Endothelial cell of umbilical vein (primary cell): ENCODE results near the gene MRGPRD. TPM values are rescaled to one million over a fixed set of nuclear protein-coding genes. Genes with fewer than 3 reads are reported as not detected.

Source experiments
- BruUV-seq: library from RNA; stranded (reverse); fragments of 400-500 nt; replicated peaks from 2 replicates; lab custom pipeline; 2021; lab: Mats Ljungman, UMichigan
- CTCF ChIA-PET: fragments of 300-600, 350-600 bp; sonication (Branson Sonifier 250); formaldehyde crosslinking; loops from one replicate; lab custom pipeline; 2021; ENCODE audit warnings: antibody characterized with exemption, inconsistent platforms; lab: Charles Lee
- POLR2A ChIA-PET: fragments of 300-600, 350-600 bp; sonication (Branson Sonifier 250); formaldehyde crosslinking; loops from one replicate; lab custom pipeline; 2021; ENCODE audit warnings: antibody characterized with exemption, inconsistent platforms; lab: Charles Lee
- DNase-seq: peaks from one replicate; pipeline ENCODE4 v3.0.0-alpha.2; 2011; ENCODE audit warnings: low read depth, low spot score
- FAIRE-seq: peaks from 2 replicates; lab custom pipeline; 2011; peaks lifted over from hg19 to GRCh38; lab: Jason Lieb, UNC
- H2AFZ ChIP-seq: 2 replicates; pipeline ENCODE4 v1.6.0; 2012; ENCODE audit warnings: low read depth, low read length, control low read depth, inconsistent platforms
- H3K27ac ChIP-seq: 2 replicates; pipeline ENCODE4 v1.5.1; 2011; ENCODE audit warnings: low read depth, mild to moderate bottlenecking, control low read depth, low read length, moderate library complexity; ENCODE audit not compliant: insufficient read depth
- H3K27me3 ChIP-seq, 2 experiments: 2 replicates each; pipeline versions ENCODE4 v1.6.0 to v1.6.1; 2011; ENCODE audit warnings: low read length in 2 of 2, mixed read lengths in 1 of 2; ENCODE audit not compliant: control insufficient read depth in 2 of 2, insufficient read depth in 2 of 2
- H3K36me3 ChIP-seq, 2 experiments: 2 replicates in 1 of 2; 3 replicates in 1 of 2; pipeline ENCODE4 v1.5.1; 2011; ENCODE audit warnings: low read length in 2 of 2, mild to moderate bottlenecking in 1 of 2, moderate library complexity in 1 of 2; ENCODE audit not compliant: control insufficient read depth in 2 of 2, insufficient read depth in 2 of 2; ENCODE audit errors: extremely low read depth in 1 of 2
- H3K4me1 ChIP-seq: 3 replicates; pipeline ENCODE4 v1.5.1; 2011; ENCODE audit warnings: mild to moderate bottlenecking, low read length; ENCODE audit not compliant: control insufficient read depth, insufficient read depth; ENCODE audit errors: extremely low read depth
- H3K4me2 ChIP-seq: 2 replicates; pipeline ENCODE4 v1.6.1; 2011; ENCODE audit warnings: low read length, control low read depth, mixed read lengths; ENCODE audit not compliant: insufficient read depth
- H3K4me3 ChIP-seq, 3 experiments: fragments of 200-600 bp in 1 of 3; sonication (generic), shearing (Covaris generic) in 1 of 3; replicated peaks in 1 of 3; 2 replicates each; pipeline ENCODE4 v1.5.1; 2011 to 2016; ENCODE audit warnings: control low read depth in 3 of 3, low read length in 3 of 3, mild to moderate bottlenecking in 2 of 3, inconsistent platforms in 1 of 3, low read depth in 1 of 3, moderate library complexity in 1 of 3; ENCODE audit not compliant: insufficient read depth in 1 of 3
- H3K79me2 ChIP-seq: 2 replicates; pipeline ENCODE4 v1.6.0; 2012; ENCODE audit warnings: low read length, inconsistent platforms; ENCODE audit not compliant: control insufficient read depth, insufficient read depth
- H3K9ac ChIP-seq: replicated peaks from 2 replicates; pipeline ENCODE3; 2011; ENCODE audit warnings: low read length, control low read depth; ENCODE audit not compliant: insufficient read depth; ENCODE audit errors: extremely low read depth
- H3K9me1 ChIP-seq: replicated peaks from 3 replicates; pipeline ENCODE4 v1.6.0; 2011; ENCODE audit warnings: mild to moderate bottlenecking, low read length; ENCODE audit not compliant: control insufficient read depth, insufficient read depth; ENCODE audit errors: extremely low read depth
- H3K9me3 ChIP-seq: replicated peaks from 2 replicates; pipeline ENCODE4 v1.5.1; 2012; ENCODE audit warnings: low read length, inconsistent platforms; ENCODE audit not compliant: control insufficient read depth, insufficient read depth
- H4K20me1 ChIP-seq: replicated peaks from 2 replicates; pipeline ENCODE3; 2011; ENCODE audit warnings: mild to moderate bottlenecking, low read length; ENCODE audit not compliant: control insufficient read depth, insufficient read depth; ENCODE audit errors: extremely low read depth
- CTCF ChIP-seq, 2 donors: IDR thresholded peaks; 1 replicate in 1 of 2; 2 replicates in 1 of 2; pipeline ENCODE4 v1.5.1; 2011; ENCODE audit warnings: low read length in 2 of 2, mild to moderate bottlenecking in 2 of 2, moderate library complexity in 2 of 2, control low read depth in 1 of 2, inconsistent platforms in 1 of 2, low read depth in 1 of 2; ENCODE audit not compliant: insufficient read depth in 1 of 2; ENCODE audit errors: extremely low read depth in 1 of 2
- EZH2 ChIP-seq: IDR thresholded peaks from 2 replicates; pipeline ENCODE4 v1.6.1; 2012; ENCODE audit warnings: borderline replicate concordance, low read depth, mild to moderate bottlenecking, moderate library complexity, low read length, inconsistent platforms; ENCODE audit not compliant: severe bottlenecking
- FOS ChIP-seq: IDR thresholded peaks from 2 replicates; pipeline ENCODE4 v1.6.1; 2011; ENCODE audit warnings: mild to moderate bottlenecking, low read length, moderate library complexity, borderline replicate concordance; ENCODE audit not compliant: insufficient read depth
- GATA2 ChIP-seq: IDR thresholded peaks from 2 replicates; pipeline ENCODE4 v1.7.0; 2011; ENCODE audit warnings: low read depth, mild to moderate bottlenecking, moderate library complexity, mixed read lengths, low read length; ENCODE audit not compliant: insufficient read length, insufficient read depth
- JUN ChIP-seq: IDR thresholded peaks from 2 replicates; pipeline ENCODE4 v1.6.1; 2011; ENCODE audit warnings: borderline replicate concordance, low read depth; ENCODE audit not compliant: insufficient read length, insufficient read depth
- MAX ChIP-seq: IDR thresholded peaks from 2 replicates; pipeline ENCODE4 v1.6.1; 2011; ENCODE audit not compliant: insufficient read depth, insufficient read length
- MYC ChIP-seq: IDR thresholded peaks from one replicate; pipeline ENCODE4 v1.6.1; 2011; ENCODE audit warnings: mild to moderate bottlenecking, low read depth, low read length
- POLR2A ChIP-seq: IDR thresholded peaks from 2 replicates; pipeline ENCODE4 v1.6.1; 2012; ENCODE audit warnings: low read depth, mild to moderate bottlenecking, control low read depth, low read length
- POLR2AphosphoS5 ChIP-seq: IDR thresholded peaks from 2 replicates; pipeline ENCODE4 v1.6.1; 2012; ENCODE audit warnings: low read depth, mild to moderate bottlenecking, control low read depth, low read length, moderate library complexity; ENCODE audit not compliant: insufficient read depth
- dilution Hi-C: fragments of 300-500 bp; cut with MboI; formaldehyde crosslinking; loops from one replicate; pipeline ENCODE4 v1.15.0; 2019; ENCODE audit warnings: low sequenced_read_pairs; ENCODE audit not compliant: extremely low pct_ligation_motif_present
- intact Hi-C: fragments of 100-400 bp; cut with micrococcal nuclease; formaldehyde crosslinking; loops from one replicate; pipeline ENCODE4 v1.10.0; 2022
- polyA plus RNA-seq, 4 experiments: library from polyadenylated mRNA; depleted of rRNA in 3 of 4; stranded (reverse) in 3 of 4; unstranded in 1 of 4; fragments of >200 nt; gene quantifications; 2 replicates each; pipeline versions ENCODE4 v1.2.1 to v1.2.3, GENCODE V29; 2011 to 2012; ENCODE audit warnings: missing spikeins in 1 of 4
- total RNA-seq: library from RNA; stranded (reverse); gene quantifications from 2 replicates; pipeline ENCODE4 v1.2.3, GENCODE V29; 2021

MRGPRD gene
- total and polyA plus RNA-seq, 2 donors (not counting 3 experiments of a cell fraction or from before 2014, with no cell fraction given), result not detected

- CTCF ChIA-PET, result no interaction called here
- Histone ChIP-seq H3K4me2 (no peak overlapping the region), H3K4me1 (no peaks in the 10 kb centered on the region), H3K27ac (no peak overlapping the region), H3K36me3 (peaks cover 3 to 46% of the 10 kb centered on the region in 2 experiments), H2AFZ (no peak overlapping the region), H3K9me1 (no peaks in the 10 kb centered on the region), H4K20me1 (no peaks in the 10 kb centered on the region), H3K79me2 (no peaks in the 10 kb centered on the region), H3K27me3 (no peaks in the 10 kb centered on the region), H3K9me3 (no peaks in the 10 kb centered on the region), H3K9ac (no peak overlapping the region), H3K4me3 (no peak overlapping the region)
- FAIRE-seq (no peak), DNase-seq (no peak)
- dilution Hi-C loops, result no loop called here
- POLR2A ChIA-PET, result no interaction called here
- intact Hi-C loops, result no loop called here
- TF ChIP-seq MYC (no peak), EZH2 (no peak), CTCF (IDR thresholded peaks at IDR 0.05; ENCODE audit: extremely low read depth in 1 of 2, insufficient read depth in 1 of 2, low read depth in 1 of 2, low read length in 2 of 2) (no peak), JUN (no peak), POLR2A (no peak)
- no TSS peak for BruUV-seq
Measured at GRCh38 chr11:68936358-68936636, 44.5 kb downstream of the MRGPRD start.

DNA sequence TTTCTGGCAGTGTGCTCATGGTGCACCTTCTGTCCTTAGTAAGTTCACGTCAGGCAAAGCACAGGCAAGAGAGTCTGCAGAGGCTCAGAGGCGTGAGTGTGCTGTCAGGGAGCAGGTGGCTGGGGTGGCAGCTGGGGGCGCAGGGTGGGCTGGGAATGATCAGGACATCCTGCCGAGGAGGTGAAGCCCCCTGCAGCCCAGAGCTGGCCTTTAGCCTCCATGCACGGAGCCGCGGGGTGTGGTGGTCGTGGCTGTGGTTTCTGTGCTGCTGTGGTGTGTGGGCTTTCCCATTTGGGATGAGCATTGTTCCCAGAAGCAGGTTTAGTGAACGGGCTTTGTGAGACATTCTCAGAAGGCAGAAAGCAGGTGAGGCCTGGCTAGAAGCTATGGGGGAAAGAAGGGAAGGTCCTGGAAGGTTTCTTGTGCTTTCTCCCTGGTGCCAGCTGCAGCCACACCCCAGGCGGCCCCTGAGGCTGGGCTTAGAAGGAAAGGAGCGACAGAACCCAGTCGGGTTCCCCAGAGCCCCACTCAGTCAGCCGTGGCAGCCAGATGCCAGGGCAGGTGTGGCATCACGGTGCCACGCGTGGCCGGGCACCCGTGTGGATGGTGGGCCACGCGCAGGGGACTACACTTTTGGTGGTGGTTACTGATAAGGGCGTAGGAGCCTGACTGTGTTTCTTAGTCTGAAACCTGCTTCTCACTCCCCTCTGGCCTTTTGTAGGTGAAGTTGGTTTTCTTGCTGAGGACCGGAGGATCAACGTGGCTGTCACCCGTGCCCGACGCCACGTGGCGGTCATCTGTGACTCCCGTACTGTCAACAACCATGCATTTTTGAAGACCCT is 45.0 kb downstream of the MRGPRD start:
- Histone ChIP-seq H3K27me3 (no peaks in the 10 kb centered on the region), H2AFZ (no peak overlapping the region), H3K4me2 (no peak overlapping the region), H3K27ac (no peak overlapping the region), H3K4me3 (no peak overlapping the region), H3K9me3 (no peaks in the 10 kb centered on the region), H4K20me1 (no peaks in the 10 kb centered on the region), H3K36me3 (peaks cover 0 to 47% of the 10 kb centered on the region in 2 experiments), H3K79me2 (no peaks in the 10 kb centered on the region), H3K9ac (no peak overlapping the region), H3K4me1 (no peaks in the 10 kb centered on the region), H3K9me1 (no peaks in the 10 kb centered on the region)
- ChIA-PET CTCF (no interaction called here), POLR2A (no interaction called here)
- FAIRE-seq, result no peak
- no TSS peak for BruUV-seq
- dilution Hi-C loops (no loop called here), intact Hi-C loops (no loop called here)
- no peak for DNase-seq
- TF ChIP-seq POLR2AphosphoS5, result no peak
- no peak for TF ChIP-seq FOS
- no peak for TF ChIP-seq MAX
- TF ChIP-seq JUN, result no peak
- TF ChIP-seq MYC, result no peak
- TF ChIP-seq GATA2, result no peak
- no peak for TF ChIP-seq CTCF (IDR thresholded peaks at IDR 0.05; ENCODE audit: extremely low read depth in 1 of 2, insufficient read depth in 1 of 2, low read depth in 1 of 2, low read length in 2 of 2)
- no peak for TF ChIP-seq POLR2A
- TF ChIP-seq EZH2, result no peak
